ENCODE data around the gene PFDN6.

Gene PFDN6

GRCh38 chr6:33278392-33278741 is 11.0 kb upstream of the PFDN6 start:
- Histone ChIP-seq H3K4me2 (ENCODE audit: low read depth, low read length) (no peak overlapping the region), H3K4me1 (ENCODE audit: low read length) (peaks cover 5% of the 10 kb centered on the region), H4K20me1 (ENCODE audit: insufficient read depth, low read length) (peaks cover 23% of the 10 kb centered on the region), H3K9ac (ENCODE audit: low read length) (no peak overlapping the region), H3K79me2 (ENCODE audit: low read length) (peaks cover 26% of the 10 kb centered on the region), H3F3A (ENCODE audit: insufficient read depth, low read length) (peaks cover 50% of the 10 kb centered on the region), H3K27me3 (replicated peaks; ENCODE audit: insufficient read depth, low read length) (no peaks in the 10 kb centered on the region), H3K9me2 (replicated peaks; ENCODE audit: insufficient read depth, low read length) (no peaks in the 10 kb centered on the region), H3K36me3 (replicated peaks; ENCODE audit: insufficient read depth, low read length) (peaks cover 2% of the 10 kb centered on the region; the same call in 1 of the 2 replicates), H3K4me3 (ENCODE audit: low read length) (no peak overlapping the region), H3K27ac (ENCODE audit: low read length) (no peak overlapping the region), H2AFZ (ENCODE audit: low read length) (no peak overlapping the region), H3K9me3 (replicated peaks; ENCODE audit: insufficient read depth, low read length) (no peaks in the 10 kb centered on the region)
- DNase-seq = no peak
- TF ChIP-seq EZH2phosphoT487 (IDR thresholded peaks at IDR 0.05; ENCODE audit: low read length) (no peak), CTCF (IDR thresholded peaks at IDR 0.05; ENCODE audit: low read length) (no peak), EZH2 (optimal IDR thresholded peaks at IDR 0.05; ENCODE audit: low read depth, low read length) (no peak)

- H3K9me3 ChIP-seq (replicated peaks; ENCODE audit: insufficient read depth, low read length) = no peaks in the 10 kb centered on the region
- H3K4me2 ChIP-seq (ENCODE audit: low read depth, low read length) = no peak overlapping the region
- no peak overlapping the region for H3K27ac ChIP-seq (ENCODE audit: low read length)
- no peak overlapping the region for H2AFZ ChIP-seq (ENCODE audit: low read length)
- H4K20me1 ChIP-seq (ENCODE audit: insufficient read depth, low read length) = peaks cover 21% of the 10 kb centered on the region
- no peak for DNase-seq
- no peak overlapping the region for H3K9ac ChIP-seq (ENCODE audit: low read length)
- H3K27me3 ChIP-seq (replicated peaks; ENCODE audit: insufficient read depth, low read length) = no peaks in the 10 kb centered on the region
- peaks cover under 1% of the 10 kb centered on the region; the same call in 1 of the 2 replicates for H3K4me1 ChIP-seq (ENCODE audit: low read length)
- H3K79me2 ChIP-seq (ENCODE audit: low read length) = peaks cover 22% of the 10 kb centered on the region
- no peaks in the 10 kb centered on the region; the same call in 1 of the 2 replicates for H3K36me3 ChIP-seq (replicated peaks; ENCODE audit: insufficient read depth, low read length)
- H3F3A ChIP-seq (ENCODE audit: insufficient read depth, low read length) = peaks cover 45% of the 10 kb centered on the region
- H3K9me2 ChIP-seq (replicated peaks; ENCODE audit: insufficient read depth, low read length) = no peaks in the 10 kb centered on the region
- TF ChIP-seq EZH2phosphoT487 (IDR thresholded peaks at IDR 0.05; ENCODE audit: low read length) (no peak), CTCF (IDR thresholded peaks at IDR 0.05; ENCODE audit: low read length) (no peak), EZH2 (optimal IDR thresholded peaks at IDR 0.05; ENCODE audit: low read depth, low read length) (no peak)
- no peak overlapping the region for H3K4me3 ChIP-seq (ENCODE audit: low read length)
Measured at GRCh38 chr6:33278810-33279209, 10.6 kb upstream of the PFDN6 start.

- DNase-seq = no peak
- no peaks in the 10 kb centered on the region for H3K4me1 ChIP-seq (ENCODE audit: low read length)
- no peak overlapping the region for H3K9ac ChIP-seq (ENCODE audit: low read length)
- H3K79me2 ChIP-seq (ENCODE audit: low read length) = peaks cover 17% of the 10 kb centered on the region
- peaks cover 40% of the 10 kb centered on the region for H3F3A ChIP-seq (ENCODE audit: insufficient read depth, low read length)
- no peak overlapping the region for H2AFZ ChIP-seq (ENCODE audit: low read length)
- no peaks in the 10 kb centered on the region for H3K9me2 ChIP-seq (replicated peaks; ENCODE audit: insufficient read depth, low read length)
- no peaks in the 10 kb centered on the region for H3K9me3 ChIP-seq (replicated peaks; ENCODE audit: insufficient read depth, low read length)
- no peak overlapping the region for H3K4me2 ChIP-seq (ENCODE audit: low read depth, low read length)
- H3K36me3 ChIP-seq (replicated peaks; ENCODE audit: insufficient read depth, low read length) = no peaks in the 10 kb centered on the region; the same call in 1 of the 2 replicates
- H3K27me3 ChIP-seq (replicated peaks; ENCODE audit: insufficient read depth, low read length) = no peaks in the 10 kb centered on the region
- no peak overlapping the region for H3K4me3 ChIP-seq (ENCODE audit: low read length)
- H3K27ac ChIP-seq (ENCODE audit: low read length) = no peak overlapping the region
- peaks cover 17% of the 10 kb centered on the region for H4K20me1 ChIP-seq (ENCODE audit: insufficient read depth, low read length)
- TF ChIP-seq CTCF (IDR thresholded peaks at IDR 0.05; ENCODE audit: low read length) (no peak), EZH2phosphoT487 (IDR thresholded peaks at IDR 0.05; ENCODE audit: low read length) (no peak), EZH2 (optimal IDR thresholded peaks at IDR 0.05; ENCODE audit: low read depth, low read length) (no peak)
Measured at GRCh38 chr6:33279257-33279695, 10.1 kb upstream of the PFDN6 start.

Measured in MM.1S (cell line).